SK-N-SH (cell line): ENCODE measurements around the gene PSMD9. TPM values are rescaled to one million over a fixed set of nuclear protein-coding genes. Genes with fewer than 3 reads are reported as not detected.

Experiments used
- CTCF ChIA-PET: fragments of 300-600, 350-600 bp; formaldehyde crosslinking; extraction: SDS; loops from one replicate; lab custom pipeline; 2021; lab: Yijun Ruan, JAX
- POLR2A ChIA-PET: fragments of 350-600 bp; sonication (Branson Sonifier 250); formaldehyde crosslinking; extraction: SDS; loops from one replicate; lab custom pipeline; 2020; ENCODE audit warnings: antibody characterized with exemption, inconsistent platforms; lab: Yijun Ruan, JAX
- DNase-seq: peaks from one replicate; pipeline ENCODE4 v3.0.0; 2012
- H2AFZ ChIP-seq: fragments of 200-600 bp; sonication (generic); 2 replicates; pipeline ENCODE4 v1.8.1; 2016; ENCODE audit warnings: antibody characterized with exemption, mild to moderate bottlenecking, low read depth
- H3F3A ChIP-seq: fragments of 200-600 bp; sonication (generic); replicated peaks from 2 replicates; pipeline ENCODE3; 2016; ENCODE audit warnings: antibody characterized with exemption, mild to moderate bottlenecking; ENCODE audit not compliant: insufficient read depth
- H3K27ac ChIP-seq, 2 experiments: fragments of 200-500 bp in 1 of 2; fragments of 200-600 bp in 1 of 2; sonication (Bioruptor generic) in 1 of 2; sonication (generic), shearing (Covaris generic) in 1 of 2; 2 replicates each; pipeline versions ENCODE4 v1.5.1 to v1.6.1; 2014 to 2016; ENCODE audit warnings: low read depth in 2 of 2, inconsistent platforms in 1 of 2, low read length in 1 of 2, mild to moderate bottlenecking in 1 of 2, mixed read lengths in 1 of 2
- H3K27me3 ChIP-seq: fragments of 200-600 bp; sonication (generic), shearing (Covaris generic); 2 replicates; pipeline ENCODE4 v1.6.1; 2016; ENCODE audit warnings: mixed run types; ENCODE audit not compliant: insufficient read depth
- H3K36me3 ChIP-seq, 2 experiments: fragments of 200-500 bp in 1 of 2; fragments of 200-600 bp in 1 of 2; sonication (Bioruptor generic) in 1 of 2; sonication (generic) in 1 of 2; replicated peaks in 1 of 2; 2 replicates each; pipeline versions ENCODE3 to v1.5.1; 2014 to 2016; ENCODE audit warnings: low read length in 1 of 2, mild to moderate bottlenecking in 1 of 2; ENCODE audit not compliant: insufficient read depth in 2 of 2, control insufficient read depth in 1 of 2
- H3K4me1 ChIP-seq, 2 experiments: fragments of 200-500 bp in 1 of 2; fragments of 200-600 bp in 1 of 2; sonication (Bioruptor generic) in 1 of 2; sonication (generic), shearing (Covaris generic) in 1 of 2; 2 replicates each; pipeline versions ENCODE4 v1.5.1 to v1.6.1; 2014 to 2016; ENCODE audit warnings: low read depth in 1 of 2, low read length in 1 of 2, mixed run types in 1 of 2; ENCODE audit not compliant: insufficient read depth in 2 of 2, control insufficient read depth in 1 of 2
- H3K4me2 ChIP-seq: fragments of 200-600 bp; sonication (generic), shearing (Covaris generic); 2 replicates; pipeline ENCODE4 v1.6.1; 2017; ENCODE audit warnings: mixed run types
- H3K4me3 ChIP-seq, 2 experiments: fragments of 200-500 bp in 1 of 2; fragments of 200-600 bp in 1 of 2; sonication (Bioruptor generic) in 1 of 2; sonication (generic), shearing (Covaris generic) in 1 of 2; 2 replicates each; pipeline versions ENCODE4 v1.5.1 to v1.8.1; 2014 to 2016; ENCODE audit warnings: low read depth in 2 of 2, inconsistent platforms in 1 of 2, low read length in 1 of 2, mild to moderate bottlenecking in 1 of 2, mixed read lengths in 1 of 2, moderate library complexity in 1 of 2
- H3K79me2 ChIP-seq: fragments of 200-600 bp; sonication (generic); 2 replicates; pipeline ENCODE4 v1.8.1; 2017; ENCODE audit warnings: mild to moderate bottlenecking; ENCODE audit not compliant: insufficient read depth
- H3K9ac ChIP-seq: fragments of 200-600 bp; sonication (generic); 2 replicates; pipeline ENCODE4 v1.6.1; 2017; ENCODE audit warnings: mixed run types
- H3K9me2 ChIP-seq: fragments of 200-600 bp; sonication (generic); 2 replicates; pipeline ENCODE4 v1.6.1; 2017; ENCODE audit warnings: mixed run types
- H3K9me3 ChIP-seq: fragments of 200-600 bp; sonication (generic); 2 replicates; pipeline ENCODE4 v1.6.1; 2017; ENCODE audit warnings: mixed run types, mild to moderate bottlenecking, moderate library complexity
- H4K20me1 ChIP-seq: fragments of 200-600 bp; sonication (generic); 2 replicates; pipeline ENCODE4 v1.6.1; 2017; ENCODE audit warnings: mild to moderate bottlenecking, mixed run types; ENCODE audit not compliant: insufficient read depth
- CHD2 ChIP-seq: fragments of 150-350 bp; IDR thresholded peaks from 2 replicates; pipeline ENCODE4 v1.6.1; 2018; ENCODE audit warnings: low read length; ENCODE audit not compliant: partially characterized antibody
- CTCF ChIP-seq: fragments of 200-600 bp; sonication (generic); IDR thresholded peaks from 2 replicates; pipeline ENCODE4 v1.6.1; 2017; ENCODE audit warnings: antibody characterized with exemption, mild to moderate bottlenecking, moderate library complexity
- EZH2phosphoT487 ChIP-seq: fragments of 200-600 bp; sonication (generic); IDR thresholded peaks from 2 replicates; pipeline ENCODE4 v1.6.1; 2017; ENCODE audit warnings: low read depth, mixed run types, mild to moderate bottlenecking, antibody characterized with exemption, moderate library complexity, borderline replicate concordance
- FOSL2 ChIP-seq: IDR thresholded peaks from 2 replicates; pipeline ENCODE4 v1.4.0; 2012; ENCODE audit warnings: low read depth, mild to moderate bottlenecking, moderate library complexity, borderline replicate concordance
- FOXJ3 ChIP-seq: sonication (generic); formaldehyde crosslinking; IDR thresholded peaks from 2 replicates; pipeline ENCODE4 v1.5.1; 2020; ENCODE audit warnings: mild to moderate bottlenecking, missing genetic modification reagents
- GABPA ChIP-seq: IDR thresholded peaks from 2 replicates; pipeline ENCODE4 v1.4.0; 2012; ENCODE audit warnings: low read depth, mild to moderate bottlenecking
- GATA2 ChIP-seq: sonication (generic); formaldehyde crosslinking; IDR thresholded peaks from 2 replicates; pipeline ENCODE4 v1.5.0; 2020; ENCODE audit warnings: mild to moderate bottlenecking, missing genetic modification reagents
- IRF3 ChIP-seq: fragments of 150-350 bp; IDR thresholded peaks from 2 replicates; pipeline ENCODE4 v1.6.1; 2016; ENCODE audit warnings: mild to moderate bottlenecking, low read depth, low read length
- JUND ChIP-seq: IDR thresholded peaks from 2 replicates; pipeline ENCODE4 v1.4.0; 2012
- NRF1 ChIP-seq: IDR thresholded peaks from 2 replicates; pipeline ENCODE4 v1.6.1; 2012; ENCODE audit warnings: low read depth, mild to moderate bottlenecking, low read length
- RAD21 ChIP-seq: IDR thresholded peaks from 2 replicates; pipeline ENCODE4 v1.6.1; 2012; ENCODE audit warnings: mild to moderate bottlenecking, low read length
- RCOR1 ChIP-seq: fragments of 150-350 bp; IDR thresholded peaks from 2 replicates; pipeline ENCODE4 v1.6.1; 2017; ENCODE audit warnings: antibody characterized with exemption, low read length
- RFX5 ChIP-seq: IDR thresholded peaks from 2 replicates; pipeline ENCODE4 v1.6.1; 2012; ENCODE audit warnings: mild to moderate bottlenecking, improper control_type of control experiment, low read length
- RXRA ChIP-seq: IDR thresholded peaks from 2 replicates; pipeline ENCODE4 v1.4.0; 2012; ENCODE audit warnings: low read depth, mild to moderate bottlenecking, borderline replicate concordance
- TEAD4 ChIP-seq: IDR thresholded peaks from 2 replicates; pipeline ENCODE4 v1.4.0; 2012; ENCODE audit warnings: mild to moderate bottlenecking, borderline replicate concordance; ENCODE audit not compliant: insufficient read depth
- USF1 ChIP-seq: IDR thresholded peaks from 2 replicates; pipeline ENCODE4 v1.4.0; 2012; ENCODE audit warnings: low read depth, borderline replicate concordance
- ZBTB33 ChIP-seq: IDR thresholded peaks from 2 replicates; pipeline ENCODE4 v1.4.0; 2012; ENCODE audit warnings: low read depth, borderline replicate concordance
- WGBS: methylation state at CpG from one replicate; pipeline ENCODE4 v1.1.6; 2017; ENCODE audit warnings: low lambda C conversion rate; 5-methylcytosine and 5-hydroxymethylcytosine counted together
- polyA plus RNA-seq, 3 experiments: library from polyadenylated mRNA; depleted of rRNA; stranded (reverse); fragments of >200 nt; gene quantifications; 2 replicates each; pipeline ENCODE4 v1.2.3, GENCODE V29; 2012

The PSMD9 gene
- polyA plus RNA-seq, 1 of the 3 experiments (the other 2 are of a cell fraction): 227 TPM

- H3K36me3 ChIP-seq: peaks cover 37 to 65% of the 10 kb centered on the region in 2 experiments
Observed at GRCh38 chr12:121899590-121899989, 11.0 kb downstream of the PSMD9 start.

More at GRCh38 chr12:121899590-121899989, 11.0 kb downstream of the PSMD9 start:
- H3K9me2 ChIP-seq: no peaks in the 10 kb centered on the region
- ChIA-PET POLR2A (no interaction called here), CTCF (interaction anchor here (0.9 to 5.6 kb wide), 2 partner anchors 88 to 105 kb away, joined by 3 to 30 read pairs; partner anchors contain the start of gene RHOF)
- H3K27ac ChIP-seq: no peak overlapping the region
- H3K79me2 ChIP-seq: peaks cover 62% of the 10 kb centered on the region
- 95% methylated on average over 8 of the region's 14 CpGs for WGBS
- no peak overlapping the region for H3K4me2 ChIP-seq
- 0 out of 2 replicates have a peak, but pooled peaks cover 4% of the 10 kb centered on the region for H4K20me1 ChIP-seq
- no peak for TF ChIP-seq JUND
- TF ChIP-seq ZBTB33: no peak
- no peak for TF ChIP-seq FOXJ3 (CRISPR knock-in tag)
- TF ChIP-seq EZH2phosphoT487: no peak
- no peak for TF ChIP-seq TEAD4
- no peak for TF ChIP-seq RCOR1
- TF ChIP-seq GATA2 (CRISPR knock-in tag): no peak
- TF ChIP-seq USF1: no peak
- no peak for TF ChIP-seq GABPA
- no peak for TF ChIP-seq NRF1
- no peak for TF ChIP-seq RFX5
- no peak for TF ChIP-seq FOSL2
- TF ChIP-seq RXRA: no peak
- no peak for TF ChIP-seq CHD2
- no peak for TF ChIP-seq RAD21
- no peak for TF ChIP-seq CTCF
- TF ChIP-seq IRF3: no peak
- no peak for DNase-seq
- H3K9me3 ChIP-seq: no peaks in the 10 kb centered on the region
- H3F3A ChIP-seq: peaks cover 8% of the 10 kb centered on the region
- H3K4me1 ChIP-seq: no peaks in the 10 kb centered on the region
- H2AFZ ChIP-seq: no peak overlapping the region
- no peak overlapping the region for H3K9ac ChIP-seq
- no peaks in the 10 kb centered on the region for H3K27me3 ChIP-seq
- H3K4me3 ChIP-seq: no peak overlapping the region
